Tibial artery (tissue), 4 donors: ENCODE data around the gene ABCB9.

Experiments
- DNase-seq, 2 donors: peaks; one replicate each; pipeline ENCODE4 v3.0.0-alpha.2; 2019
- H3K27ac ChIP-seq, 2 donors: fragments of 200-600 bp; sonication (generic) in 1 of 2; 1 replicate in 1 of 2; 2 replicates in 1 of 2; pipeline ENCODE4 v1.5.1; 2018 to 2019; ENCODE audit warnings: mild to moderate bottlenecking in 1 of 2
- H3K27me3 ChIP-seq, 2 donors: fragments of 200-600 bp; sonication (generic) in 1 of 2; one replicate each; pipeline versions ENCODE4 v1.5.1 to v1.6.0; 2016 to 2019
- H3K36me3 ChIP-seq, 3 donors: fragments of 200-600 bp; sonication (generic) in 2 of 3; one replicate each; pipeline ENCODE4 v1.5.1; 2016 to 2019; ENCODE audit warnings: mild to moderate bottlenecking in 2 of 3
- H3K4me1 ChIP-seq, 4 donors: fragments of 200-600 bp; sonication (generic) in 2 of 4; 1 replicate in 3 of 4; 2 replicates in 1 of 4; pipeline ENCODE4 v1.5.1; 2016 to 2019
- H3K4me3 ChIP-seq, 2 donors: fragments of 200-600 bp; sonication (generic) in 1 of 2; 1 replicate in 1 of 2; 2 replicates in 1 of 2; pipeline ENCODE4 v1.5.1; 2018 to 2019; ENCODE audit warnings: mild to moderate bottlenecking in 2 of 2
- H3K9me3 ChIP-seq, 3 donors: fragments of 200-600 bp; sonication (generic) in 1 of 3; one replicate each; pipeline ENCODE4 v1.5.1; 2016 to 2019
- intact Hi-C: fragments of 100-400 bp; cut with DNase I; formaldehyde crosslinking; loops from one replicate; pipeline ENCODE4 v1.15.0; 2023; ENCODE audit warnings: low total_unique reads
- TF ChIP-seq, protein P1 (sequence below), 2 experiments: fragments of 200-600 bp in 1 of 2; fragments of 450-650 bp in 1 of 2; IDR thresholded peaks; one replicate each; pipeline ENCODE4 v1.5.1; 2017 to 2019; ENCODE audit warnings: antibody characterized with exemption in 2 of 2, mild to moderate bottlenecking in 1 of 2, moderate library complexity in 1 of 2

Gene ABCB9

DNA sequence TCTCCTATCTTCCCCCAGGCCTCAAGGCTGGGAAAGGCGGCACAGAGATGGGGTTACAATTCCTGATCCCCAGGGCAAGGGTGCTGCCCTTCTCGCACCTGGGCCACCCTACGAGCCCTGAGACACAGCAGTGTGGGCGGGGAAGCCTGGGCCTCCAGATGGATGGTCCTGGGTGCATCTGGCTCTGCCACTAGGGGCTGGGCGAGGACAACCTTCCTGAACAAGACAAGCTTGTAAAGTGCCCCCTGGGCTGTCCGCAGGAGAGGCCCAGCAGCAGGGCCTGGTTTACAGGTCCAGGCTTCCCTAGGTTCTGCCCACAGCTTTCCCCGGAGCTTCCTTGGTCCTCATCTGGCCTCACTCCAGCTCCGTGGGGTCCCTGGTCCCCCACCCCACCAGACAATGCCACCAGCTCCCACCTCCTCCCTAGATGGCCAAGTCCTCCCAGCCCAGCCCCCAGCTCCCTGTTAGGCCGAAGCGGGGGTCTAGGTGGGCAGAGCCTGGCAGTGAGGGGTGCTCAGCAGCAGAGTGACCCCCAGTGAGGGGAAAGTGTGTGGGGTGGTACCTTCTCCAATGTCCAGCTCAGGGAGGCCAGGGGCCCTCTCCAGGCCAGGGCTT is 23.1 kb upstream of the ABCB9 start:
- Histone ChIP-seq H3K27me3 (no peaks in the 10 kb centered on the region), H3K4me1 (peaks cover 0 to 13% (median 11%) of the 10 kb centered on the region in 4 donors), H3K9me3 (no peaks in the 10 kb centered on the region), H3K4me3 (no peak overlapping the region), H3K27ac (no peak overlapping the region), H3K36me3 (peaks cover 0 to 61% (median 24%) of the 10 kb centered on the region in 3 donors)
- DNase-seq = no peak
- TF ChIP-seq, protein P1, sequence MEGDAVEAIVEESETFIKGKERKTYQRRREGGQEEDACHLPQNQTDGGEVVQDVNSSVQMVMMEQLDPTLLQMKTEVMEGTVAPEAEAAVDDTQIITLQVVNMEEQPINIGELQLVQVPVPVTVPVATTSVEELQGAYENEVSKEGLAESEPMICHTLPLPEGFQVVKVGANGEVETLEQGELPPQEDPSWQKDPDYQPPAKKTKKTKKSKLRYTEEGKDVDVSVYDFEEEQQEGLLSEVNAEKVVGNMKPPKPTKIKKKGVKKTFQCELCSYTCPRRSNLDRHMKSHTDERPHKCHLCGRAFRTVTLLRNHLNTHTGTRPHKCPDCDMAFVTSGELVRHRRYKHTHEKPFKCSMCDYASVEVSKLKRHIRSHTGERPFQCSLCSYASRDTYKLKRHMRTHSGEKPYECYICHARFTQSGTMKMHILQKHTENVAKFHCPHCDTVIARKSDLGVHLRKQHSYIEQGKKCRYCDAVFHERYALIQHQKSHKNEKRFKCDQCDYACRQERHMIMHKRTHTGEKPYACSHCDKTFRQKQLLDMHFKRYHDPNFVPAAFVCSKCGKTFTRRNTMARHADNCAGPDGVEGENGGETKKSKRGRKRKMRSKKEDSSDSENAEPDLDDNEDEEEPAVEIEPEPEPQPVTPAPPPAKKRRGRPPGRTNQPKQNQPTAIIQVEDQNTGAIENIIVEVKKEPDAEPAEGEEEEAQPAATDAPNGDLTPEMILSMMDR (IDR thresholded peaks at IDR 0.05) = no peak
- intact Hi-C loops = loop anchor here (10.0 kb wide), 1 partner anchor 155 kb away; no protein-coding TSS in a partner anchor

DNA sequence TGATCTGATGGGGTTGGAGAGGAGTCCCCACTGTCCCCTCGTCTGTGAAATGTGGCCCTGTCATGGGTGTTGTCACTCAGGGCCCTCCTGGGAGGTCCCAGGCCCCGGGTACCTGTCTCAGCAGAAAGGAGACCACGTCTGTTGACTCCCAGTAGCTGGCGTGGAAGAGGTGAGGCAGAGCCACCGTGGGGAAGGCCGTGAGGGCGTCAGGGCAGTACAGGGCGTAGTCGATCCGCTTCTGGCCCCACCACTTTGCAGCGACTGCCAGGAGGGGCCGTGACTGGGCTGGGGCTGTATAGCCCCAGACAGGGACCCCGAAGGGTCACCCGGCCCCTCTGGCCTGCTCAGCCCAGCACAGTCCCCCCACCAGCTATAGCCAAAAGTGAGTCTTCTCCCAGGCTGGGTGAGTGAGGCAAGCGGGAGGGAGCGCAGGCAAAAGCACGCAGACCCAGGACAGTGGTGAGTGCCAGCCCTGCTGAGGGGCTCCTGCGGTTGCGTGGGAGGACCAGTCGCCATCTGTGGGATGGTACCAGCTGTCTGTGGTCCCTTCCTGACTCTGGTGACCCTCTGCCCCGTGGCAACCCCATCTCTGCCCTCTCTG is 22.4 kb upstream of the ABCB9 start:
- Histone ChIP-seq H3K9me3 (no peaks in the 10 kb centered on the region), H3K36me3 (peaks cover 0 to 61% (median 24%) of the 10 kb centered on the region in 3 donors), H3K27me3 (no peaks in the 10 kb centered on the region), H3K27ac (no peak overlapping the region), H3K4me3 (no peak overlapping the region), H3K4me1 (peaks cover 0 to 19% (median 17%) of the 10 kb centered on the region in 4 donors)
- TF ChIP-seq, protein P1 (IDR thresholded peaks at IDR 0.05) = no peak
- no peak for DNase-seq
- intact Hi-C loops = loop anchor here (10.0 kb wide), 1 partner anchor 156 kb away; no protein-coding TSS in a partner anchor

DNA sequence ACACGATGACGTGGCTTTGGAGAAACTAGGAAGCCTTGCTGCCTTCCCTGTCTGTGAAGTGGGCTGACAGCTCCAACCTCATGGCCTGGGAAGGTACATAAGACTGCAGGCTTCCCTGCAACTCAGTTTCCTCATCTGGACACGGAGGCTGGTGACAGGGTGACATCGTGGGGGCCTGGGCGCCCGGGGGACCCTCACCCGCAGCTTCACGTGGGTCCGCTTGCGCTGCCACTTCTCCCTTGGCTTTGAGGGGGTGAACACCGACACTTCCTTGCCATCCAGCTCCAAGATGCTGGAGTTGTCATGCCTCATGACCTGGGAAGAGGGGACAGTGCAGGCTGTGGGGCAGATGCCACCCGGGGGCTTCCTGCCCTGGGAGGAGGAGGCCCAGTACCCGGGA is 21.8 kb upstream of the ABCB9 start:
- no peaks in the 10 kb centered on the region for H3K27me3 ChIP-seq
- intact Hi-C loops = loop anchor here (10.0 kb wide), 1 partner anchor 157 kb away; no protein-coding TSS in a partner anchor
- DNase-seq = no peak

DNA sequence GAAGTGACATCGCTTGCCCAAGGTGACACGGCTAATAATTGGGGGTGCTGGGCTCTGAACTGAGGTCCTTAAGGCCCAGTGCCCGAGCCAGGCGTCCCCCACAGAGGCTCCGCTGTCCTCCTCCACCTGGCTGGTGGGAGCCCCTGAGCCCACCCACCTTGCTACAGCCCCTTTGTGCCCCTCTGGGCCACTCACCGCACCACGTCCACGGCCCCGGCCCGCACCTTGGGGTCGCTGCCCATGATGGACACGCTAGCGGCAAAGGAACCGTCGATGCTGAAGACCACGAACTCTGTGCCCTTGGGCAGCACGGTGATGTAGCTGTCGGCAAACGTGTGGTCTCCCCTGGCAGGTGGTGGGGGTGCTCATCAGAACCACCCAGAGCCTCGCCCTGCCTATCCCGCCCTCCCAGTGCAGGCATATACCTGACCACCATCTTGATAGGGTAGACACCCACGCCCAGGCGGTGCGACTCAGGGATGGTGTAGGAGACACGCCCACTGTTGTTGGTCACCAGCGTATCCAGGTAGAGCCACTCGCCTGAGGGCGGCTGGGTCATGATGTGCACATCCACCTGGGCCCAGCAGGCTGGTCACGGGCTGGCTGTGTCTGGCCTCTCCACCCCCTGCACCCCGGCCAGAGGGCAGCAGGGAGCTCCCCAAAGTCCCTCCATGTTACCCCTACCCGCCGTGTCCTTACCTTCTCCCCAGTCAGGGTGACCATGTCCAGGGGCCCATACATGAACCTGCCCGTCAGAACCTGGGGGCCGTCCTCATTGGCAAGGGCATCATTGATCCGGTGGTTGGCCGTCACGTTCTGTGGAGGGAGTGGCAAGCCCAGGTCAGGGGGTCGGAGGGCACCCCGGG is 21.1 kb upstream of the ABCB9 start:
- Histone ChIP-seq H3K27me3 (no peaks in the 10 kb centered on the region), H3K4me1 (peaks cover 8 to 33% (median 31%) of the 10 kb centered on the region in 4 donors), H3K36me3 (peaks cover 0 to 70% (median 33%) of the 10 kb centered on the region in 3 donors), H3K4me3 (no peak overlapping the region), H3K9me3 (no peaks in the 10 kb centered on the region), H3K27ac (no peak overlapping the region)
- TF ChIP-seq, protein P1 (IDR thresholded peaks at IDR 0.05) = no peak
- intact Hi-C loops = loop anchor here (10.0 kb wide), 1 partner anchor 157 kb away; no protein-coding TSS in a partner anchor
- DNase-seq = no peak

More for the DNA sequence above, 21.8 kb upstream of the ABCB9 start:
- Histone ChIP-seq H3K4me1 (peaks cover under 1 to 26% (median 24%) of the 10 kb centered on the region in 4 donors), H3K27ac (no peak overlapping the region), H3K36me3 (peaks cover 0 to 64% (median 26%) of the 10 kb centered on the region in 3 donors), H3K9me3 (no peaks in the 10 kb centered on the region), H3K4me3 (no peak overlapping the region)
- TF ChIP-seq, protein P1 (IDR thresholded peaks at IDR 0.05) = no peak

DNA sequence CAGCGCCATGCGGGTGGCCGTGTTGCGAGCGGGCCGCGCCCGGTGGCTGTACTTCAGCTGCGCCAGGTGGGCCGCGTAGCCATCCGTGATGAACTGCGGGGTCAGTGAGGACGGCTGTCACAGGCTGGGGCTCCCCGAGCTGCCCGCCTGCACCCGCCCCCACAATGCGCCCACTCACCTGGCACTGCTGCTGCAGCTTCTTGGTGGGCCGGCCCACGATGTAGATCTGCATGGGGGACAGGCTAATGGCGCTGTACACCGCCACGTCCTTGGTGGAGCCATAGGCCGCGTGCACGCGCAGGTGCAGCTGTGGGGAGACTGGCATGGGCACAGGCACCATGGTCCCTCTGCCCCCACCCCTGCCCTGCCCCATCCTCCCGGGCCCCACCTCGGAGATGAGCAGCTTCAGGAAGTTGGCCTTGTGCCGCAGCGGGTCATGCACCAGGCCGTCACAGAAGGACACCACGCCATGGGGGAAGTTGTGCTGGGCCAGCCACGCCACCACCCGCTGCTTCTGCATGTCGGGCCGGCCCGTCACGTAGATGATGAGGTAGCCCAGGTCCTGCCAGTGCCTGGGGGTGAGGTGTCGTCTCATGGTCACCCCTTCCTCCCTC is 20.1 kb upstream of the ABCB9 start:
- TF ChIP-seq, protein P1 (IDR thresholded peaks at IDR 0.05) = no peak
- no peak for DNase-seq
- Histone ChIP-seq H3K27ac (no peak overlapping the region), H3K36me3 (peaks cover 0 to 68% (median 40%) of the 10 kb centered on the region in 3 donors), H3K4me3 (no peak overlapping the region), H3K27me3 (no peaks in the 10 kb centered on the region), H3K4me1 (peaks cover 11 to 43% (median 41%) of the 10 kb centered on the region in 4 donors), H3K9me3 (no peaks in the 10 kb centered on the region)
- intact Hi-C loops = loop anchor here (10.0 kb wide), 1 partner anchor 158 kb away; no protein-coding TSS in a partner anchor
